GM19023 (cell line): ENCODE data around the gene ARHGAP31.
"Not testable (repeated sequence)": the region's sequence is repeated elsewhere in the genome, so short reads cannot be mapped to it uniquely, and the experiment has no call there.

Source experiments
- ATAC-seq: cut with Tn5 transposase; IDR thresholded peaks from one replicate; pipeline ENCODE4 v1.9.1; 2021; ENCODE audit warnings: mild to moderate bottlenecking, moderate library complexity; ENCODE audit not compliant: unreplicated experiment

Gene ARHGAP31

GRCh38 chr3:119318876-119319275, 24.7 kb downstream of the ARHGAP31 start:
- no peak for ATAC-seq

DNA sequence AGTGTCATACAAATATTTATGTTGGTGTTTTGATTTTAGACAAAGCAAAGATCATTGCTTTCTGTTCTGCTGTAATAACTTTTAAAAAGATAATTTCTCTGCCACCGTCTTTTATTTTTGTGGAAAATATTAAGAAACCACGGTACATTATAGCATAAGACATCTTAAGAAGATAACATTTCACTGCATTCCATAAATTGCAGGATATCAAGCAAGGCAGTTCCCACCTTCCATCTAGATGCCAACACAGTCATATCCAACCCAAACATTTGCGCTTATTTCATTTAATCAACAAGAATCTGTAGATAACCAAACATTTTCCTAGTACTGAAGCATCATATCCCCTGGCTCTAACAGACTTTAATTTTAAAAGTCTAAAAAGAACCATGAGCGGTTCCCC, 25.1 kb downstream of the ARHGAP31 start:
- no peak for ATAC-seq

- ATAC-seq = not testable (repeated sequence)
Observed at GRCh38 chr3:119320785-119321184, 26.6 kb downstream of the ARHGAP31 start.

DNA sequence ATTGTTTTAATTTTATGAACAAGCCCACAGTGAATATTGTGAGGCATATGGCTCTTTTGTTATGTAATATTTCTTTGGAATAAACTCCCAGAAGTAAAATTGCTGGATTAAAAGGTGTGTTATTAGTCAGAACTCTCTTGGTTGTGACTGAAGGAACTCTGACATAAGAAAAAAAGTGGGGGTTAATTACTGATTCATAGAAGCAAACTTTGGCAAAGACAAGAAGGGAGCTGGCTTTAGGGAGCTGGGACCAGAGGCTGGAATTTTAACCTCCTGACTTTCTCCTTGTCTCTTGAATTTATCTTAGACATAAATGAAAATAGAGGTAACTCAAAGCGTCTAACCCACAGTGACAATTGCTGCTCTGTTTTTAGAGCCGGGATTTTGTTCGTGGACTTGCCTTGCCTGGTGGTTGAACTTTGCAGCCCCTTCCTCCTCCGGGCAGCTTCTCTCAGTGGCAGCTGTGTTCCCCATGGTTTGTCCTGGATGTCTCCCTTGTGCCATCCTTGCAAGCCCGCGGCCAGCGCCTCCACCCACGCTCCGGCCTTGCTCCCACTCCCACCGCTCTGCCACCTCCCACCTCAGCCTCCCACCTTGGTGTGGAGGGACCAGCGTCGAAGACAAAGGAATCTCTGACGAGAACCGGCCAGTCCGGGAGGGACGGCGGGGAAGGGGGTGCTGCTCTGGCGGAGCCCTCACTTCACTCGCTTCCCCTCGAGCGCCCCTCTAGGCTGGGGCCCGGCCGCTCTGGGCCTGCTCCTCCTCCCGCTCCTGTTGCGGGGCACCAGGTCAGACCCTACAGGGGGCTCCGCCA, 28.0 kb downstream of the ARHGAP31 start:
- peak; percentile 34 for ATAC-seq

- ATAC-seq = peak; percentile 88
Observed at GRCh38 chr3:119322835-119323722, 28.9 kb downstream of the ARHGAP31 start.

- no peak for ATAC-seq
Observed at GRCh38 chr3:119323723-119324085, 29.5 kb downstream of the ARHGAP31 start.

GRCh38 chr3:119324899-119325298, 30.7 kb downstream of the ARHGAP31 start:
- no peak for ATAC-seq

- ATAC-seq = no peak
Observed at GRCh38 chr3:119326976-119327375, 32.8 kb downstream of the ARHGAP31 start.

DNA sequence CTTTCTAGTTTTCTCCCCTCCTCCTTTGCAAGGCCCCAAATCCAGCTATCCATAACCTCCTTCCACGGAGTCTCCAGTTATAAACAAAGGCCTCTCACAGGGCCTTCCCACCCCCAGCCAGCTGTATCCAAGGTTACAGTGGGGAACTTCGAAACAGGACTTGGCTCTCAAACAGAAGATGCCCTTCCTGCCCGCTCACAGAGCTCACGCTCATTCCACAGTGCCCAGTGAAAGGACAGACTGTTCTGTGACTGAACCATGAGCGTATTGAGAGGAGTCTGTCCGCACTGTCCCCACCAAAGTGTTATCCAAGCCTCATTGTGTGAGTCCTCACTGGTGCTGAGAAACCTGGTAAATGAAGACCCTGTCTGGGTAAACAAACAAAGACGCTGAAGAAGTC, 35.4 kb downstream of the ARHGAP31 start:
- ATAC-seq = no peak

DNA sequence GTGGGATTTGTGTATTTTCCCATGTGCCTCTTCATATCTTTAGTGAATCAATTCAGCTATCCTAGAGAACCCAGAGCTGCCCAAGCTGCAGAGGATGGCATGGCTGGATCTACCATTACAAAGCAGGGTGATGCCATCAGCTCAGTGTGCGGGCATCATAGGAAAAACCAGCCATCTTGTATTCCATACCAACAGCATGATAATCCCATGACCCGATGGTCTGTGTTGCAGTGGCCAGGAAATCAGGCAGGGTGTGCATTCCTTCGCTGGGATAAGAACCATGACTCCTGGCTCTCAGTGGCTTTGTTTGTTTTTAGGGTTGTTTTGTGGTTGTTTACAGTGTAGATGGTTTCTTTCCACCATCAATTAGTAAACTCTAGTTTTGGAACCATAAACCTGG, 36.0 kb downstream of the ARHGAP31 start:
- ATAC-seq = no peak

DNA sequence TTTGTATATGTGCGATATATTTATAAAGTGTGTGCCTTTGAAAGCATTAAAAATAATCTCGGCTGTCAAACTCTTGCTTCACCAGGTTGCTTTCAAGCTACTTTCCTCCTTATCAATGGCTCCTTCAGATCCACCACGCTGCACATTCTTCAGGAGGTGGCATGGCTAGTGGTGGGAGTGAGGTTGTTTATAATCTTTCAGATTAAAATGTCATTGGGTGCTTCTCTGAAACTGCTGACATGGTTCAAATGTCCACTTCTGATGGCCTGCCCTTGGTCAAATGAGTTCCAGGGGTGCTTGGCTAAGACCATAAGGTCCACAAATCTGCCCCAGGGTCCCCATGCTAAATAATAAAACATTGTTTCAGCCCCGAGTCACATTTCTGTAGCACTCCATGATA, 36.7 kb downstream of the ARHGAP31 start:
- no peak for ATAC-seq

DNA sequence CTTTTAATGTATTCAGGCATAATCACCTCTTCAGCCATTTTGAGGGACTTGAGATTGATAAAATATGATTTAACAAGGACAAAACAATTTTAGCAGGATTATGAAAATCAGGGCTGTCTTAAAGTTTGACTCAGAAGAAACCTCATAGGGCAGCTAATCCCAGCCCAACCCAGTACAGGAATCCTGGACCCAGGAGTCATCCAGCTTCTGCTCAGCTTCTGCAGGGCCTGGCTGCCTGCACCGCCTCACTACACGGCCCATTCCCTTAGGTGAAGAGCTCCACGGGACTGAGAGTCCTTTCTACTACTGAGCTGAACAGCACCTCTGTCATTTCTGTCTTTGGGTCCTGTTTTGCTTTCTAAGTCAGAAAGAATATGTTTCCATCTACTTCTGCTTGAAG, 37.5 kb downstream of the ARHGAP31 start:
- ATAC-seq = no peak

DNA sequence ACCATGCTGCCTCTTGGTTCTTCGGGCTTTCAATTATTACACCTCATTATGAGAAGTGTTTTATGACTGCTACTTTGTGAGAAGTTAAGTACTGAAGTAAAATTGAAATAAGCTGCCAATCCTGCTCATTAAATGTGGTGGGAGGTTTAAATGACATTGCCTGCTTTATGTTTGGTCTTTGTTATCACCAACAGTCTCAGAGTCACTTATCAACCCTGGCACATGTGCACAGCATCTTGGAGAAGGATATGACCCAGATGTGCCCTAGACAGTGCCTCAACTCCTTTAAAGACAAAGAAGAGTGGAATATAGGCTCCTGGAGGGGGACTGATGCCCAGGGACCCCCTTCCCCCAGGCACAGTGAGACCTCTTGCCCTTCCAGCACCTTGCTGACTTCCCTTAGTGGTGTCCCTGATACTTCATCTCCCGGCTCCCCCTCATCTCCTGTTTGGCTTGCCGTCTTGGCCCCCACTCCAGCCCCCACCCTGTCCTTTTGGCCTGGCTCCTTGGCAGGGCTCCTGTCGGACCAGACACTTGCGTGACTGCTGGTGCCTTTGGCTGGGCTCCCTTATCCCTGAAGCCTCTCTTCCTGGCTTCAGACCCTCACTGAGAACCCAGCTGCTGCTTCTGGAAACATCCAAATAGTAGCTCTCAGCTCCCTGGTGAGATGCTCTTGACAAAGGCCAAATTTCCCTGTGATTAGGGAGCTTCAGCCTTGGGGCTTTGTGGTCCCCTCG, 39.8 kb downstream of the ARHGAP31 start:
- ATAC-seq = no peak

DNA sequence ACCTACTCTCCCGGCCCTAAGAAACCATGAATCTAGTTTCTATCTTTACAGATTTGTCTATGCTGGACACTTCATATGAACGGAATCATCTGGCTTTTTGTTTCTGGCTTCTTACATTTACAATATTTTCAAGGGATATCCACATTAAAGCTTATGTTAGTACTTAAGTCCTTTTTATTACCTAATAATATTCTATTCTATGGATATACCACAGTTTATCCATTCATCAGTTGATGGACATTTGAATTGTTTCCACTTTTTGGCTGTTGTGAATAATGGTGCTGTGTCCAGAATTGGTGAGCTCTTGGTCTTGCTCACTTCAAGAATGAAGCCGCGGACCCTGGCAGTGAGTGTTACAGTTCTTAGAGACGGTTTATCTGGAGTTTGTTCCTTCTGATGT, 42.6 kb downstream of the ARHGAP31 start:
- ATAC-seq = no peak

DNA sequence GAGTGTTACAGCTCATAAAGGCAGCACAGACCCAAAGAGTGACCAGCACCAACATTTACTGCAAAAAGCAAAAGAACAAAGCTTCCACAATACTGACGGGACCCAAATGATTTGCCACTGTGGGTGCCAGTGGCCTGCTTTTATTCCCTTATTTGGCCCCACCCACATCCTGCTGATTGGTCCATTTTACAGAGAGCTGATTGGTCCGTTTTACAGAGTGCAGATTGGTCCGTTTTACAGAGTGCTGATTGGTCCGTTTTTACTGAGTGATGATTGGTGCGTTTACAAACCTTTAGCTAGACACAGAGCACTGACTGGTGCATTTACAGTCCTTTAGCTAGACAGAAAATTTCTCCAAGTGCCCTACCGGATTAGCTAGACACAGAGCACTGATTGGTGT, 43.2 kb downstream of the ARHGAP31 start:
- not testable (repeated sequence) for ATAC-seq

DNA sequence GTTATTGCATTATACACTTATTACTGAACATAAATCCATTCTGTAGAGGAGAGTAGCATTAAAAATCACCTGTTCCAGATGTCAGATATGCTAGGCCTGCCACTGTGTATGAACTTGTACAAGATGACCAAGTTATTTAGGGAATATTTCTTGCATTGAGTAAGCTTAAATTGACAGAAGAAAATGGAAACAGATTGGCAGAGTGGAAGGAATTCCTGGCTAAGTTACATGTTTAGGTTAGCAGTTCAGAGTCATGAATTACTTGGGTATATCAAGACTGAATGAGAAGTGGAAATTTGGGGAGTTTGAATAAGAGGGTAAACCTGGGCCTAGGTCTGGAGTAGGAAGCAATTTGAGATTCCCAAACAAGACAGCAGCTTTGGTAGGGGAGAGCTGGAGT, 44.6 kb downstream of the ARHGAP31 start:
- ATAC-seq = no peak

DNA sequence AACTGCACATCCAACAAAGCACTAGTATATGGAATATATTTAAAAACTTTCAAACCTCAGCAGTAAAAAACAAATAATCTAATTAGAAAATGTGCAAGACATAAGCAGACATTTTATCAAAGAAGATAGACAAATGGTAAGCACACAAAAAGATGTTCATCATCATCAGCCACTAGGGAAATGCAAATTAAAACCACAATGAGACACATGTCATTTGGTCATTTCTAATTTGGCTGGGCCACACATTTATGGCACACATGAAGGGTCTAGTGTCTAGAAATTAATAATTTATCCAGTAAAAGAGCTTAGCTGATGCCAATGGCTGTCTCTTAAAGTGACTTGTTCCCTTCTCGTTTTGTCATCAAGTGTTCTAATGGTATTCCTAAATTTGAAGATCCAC, 45.8 kb downstream of the ARHGAP31 start:
- ATAC-seq = no peak

- ATAC-seq = no peak
Observed at GRCh38 chr3:119340446-119340845, 46.3 kb downstream of the ARHGAP31 start.

DNA sequence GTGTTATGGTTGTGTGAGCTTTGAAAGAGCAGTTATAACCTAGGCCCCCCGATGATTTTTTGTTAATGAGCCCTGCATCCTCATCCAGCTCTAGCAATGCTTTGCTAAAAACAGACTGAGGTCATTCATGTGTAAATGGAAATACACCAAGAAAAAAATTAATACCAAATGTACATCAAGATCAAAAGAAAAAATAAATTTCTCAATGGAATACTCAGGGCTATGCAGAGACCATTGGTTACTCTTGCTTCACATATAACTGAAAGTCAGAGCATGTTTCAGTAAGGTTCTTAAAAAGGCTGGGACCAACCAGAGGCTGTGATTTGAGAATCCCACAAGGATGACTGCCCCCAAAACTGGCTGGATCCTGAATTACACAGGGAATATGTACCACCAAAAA, 48.0 kb downstream of the ARHGAP31 start:
- no peak for ATAC-seq

- ATAC-seq = peak; percentile 81
Observed at GRCh38 chr3:119343719-119344118, 49.5 kb downstream of the ARHGAP31 start.

GRCh38 chr3:119346076-119346496, 51.9 kb downstream of the ARHGAP31 start:
- no peak for ATAC-seq
